H1 (cell line): ENCODE results near the gene RECK. TPM values are rescaled to one million over a fixed set of nuclear protein-coding genes. Genes with fewer than 3 reads are reported as not detected.

Experiments
- CBX8 ChIP-seq: fragments of 300-800, 300-1000 bp; sonication (generic); IDR thresholded peaks from 2 replicates; pipeline ENCODE4 v1.7.1; 2016; ENCODE audit warnings: low read depth, low read length, borderline replicate concordance
- CEBPB ChIP-seq: IDR thresholded peaks from 2 replicates; pipeline ENCODE4 v1.6.1; 2012; ENCODE audit warnings: low read depth, low read length
- CHD1 ChIP-seq: IDR thresholded peaks from 2 replicates; pipeline ENCODE4 v1.6.1; 2012; ENCODE audit warnings: low read depth, low read length, improper control_type of control experiment
- CTBP2 ChIP-seq: IDR thresholded peaks from 2 replicates; pipeline ENCODE4 v1.7.0; 2011; ENCODE audit warnings: borderline replicate concordance, mild to moderate bottlenecking, moderate library complexity, mixed read lengths, low read length; ENCODE audit not compliant: insufficient read depth, insufficient read length
- EP300 ChIP-seq, 2 experiments: IDR thresholded peaks; 1 replicate in 1 of 2; 2 replicates in 1 of 2; pipeline ENCODE4 v1.6.1; 2011 to 2012; ENCODE audit warnings: low read depth in 2 of 2, low read length in 2 of 2, mild to moderate bottlenecking in 2 of 2, borderline replicate concordance in 1 of 2, inconsistent platforms in 1 of 2, moderate library complexity in 1 of 2
- GABPA ChIP-seq: IDR thresholded peaks from 2 replicates; pipeline ENCODE4 v1.6.1; 2011; ENCODE audit warnings: mild to moderate bottlenecking, low read length, moderate library complexity, borderline replicate concordance; ENCODE audit not compliant: insufficient read depth
- JUN ChIP-seq: IDR thresholded peaks from 2 replicates; pipeline ENCODE4 v1.6.1; 2011; ENCODE audit warnings: low read depth, mild to moderate bottlenecking, improper control_type of control experiment, low read length
- JUND ChIP-seq: IDR thresholded peaks from 2 replicates; pipeline ENCODE4 v1.6.1; 2011; ENCODE audit warnings: mild to moderate bottlenecking, improper control_type of control experiment, low read length
- KDM1A ChIP-seq: fragments of 200-600, 300-600 bp; sonication (generic); IDR thresholded peaks from 2 replicates; pipeline ENCODE4 v1.7.1; 2016; ENCODE audit warnings: mild to moderate bottlenecking, low read length, borderline replicate concordance
- KDM5A ChIP-seq: fragments of 200-600 bp; IDR thresholded peaks from 2 replicates; pipeline ENCODE4 v1.7.1; 2012; ENCODE audit warnings: mild to moderate bottlenecking, low read length, inconsistent platforms, mixed read lengths
- NANOG ChIP-seq: IDR thresholded peaks from 2 replicates; pipeline ENCODE4 v1.6.1; 2011; ENCODE audit warnings: low read length, low read depth, mild to moderate bottlenecking, inconsistent platforms; ENCODE audit not compliant: insufficient read depth, poor library complexity, severe bottlenecking
- POLR2AphosphoS5 ChIP-seq: IDR thresholded peaks from 2 replicates; pipeline ENCODE4 v1.6.1; 2011; ENCODE audit warnings: low read depth, low read length
- POU5F1 ChIP-seq: IDR thresholded peaks from 2 replicates; pipeline ENCODE4 v1.6.1; 2011; ENCODE audit warnings: low read depth, mild to moderate bottlenecking, low read length, moderate library complexity
- RAD21 ChIP-seq, 2 experiments: IDR thresholded peaks in 1 of 2; conservative IDR thresholded peaks in 1 of 2; 2 replicates each; pipeline ENCODE4 v1.6.1; 2011; ENCODE audit warnings: low read depth in 2 of 2, low read length in 2 of 2, improper control_type of control experiment in 1 of 2, inconsistent platforms in 1 of 2, mild to moderate bottlenecking in 1 of 2, moderate library complexity in 1 of 2
- RFX5 ChIP-seq: IDR thresholded peaks from 2 replicates; pipeline ENCODE4 v1.6.1; 2011; ENCODE audit warnings: low read depth, low read length, improper control_type of control experiment, borderline replicate concordance
- SAP30 ChIP-seq: fragments of 300-600 bp; sonication (generic); IDR thresholded peaks from 2 replicates; pipeline ENCODE4 v1.7.1; 2012; ENCODE audit warnings: low read length, moderate library complexity, mild to moderate bottlenecking, inconsistent platforms; ENCODE audit not compliant: insufficient read depth, insufficient replicate concordance
- SIRT6 ChIP-seq: IDR thresholded peaks from one replicate; pipeline ENCODE4 v1.7.1; 2012; ENCODE audit warnings: low read length, inconsistent platforms
- SIX5 ChIP-seq: IDR thresholded peaks from 2 replicates; pipeline ENCODE4 v1.6.1; 2011; ENCODE audit warnings: mild to moderate bottlenecking, low read depth, low read length
- SP2 ChIP-seq: IDR thresholded peaks from 2 replicates; pipeline ENCODE4 v1.6.1; 2012; ENCODE audit warnings: mild to moderate bottlenecking, low read length, inconsistent platforms
- SP4 ChIP-seq: IDR thresholded peaks from 2 replicates; pipeline ENCODE4 v1.6.1; 2012; ENCODE audit warnings: low read length, inconsistent platforms
- TAF7 ChIP-seq: optimal IDR thresholded peaks from 2 replicates; pipeline ENCODE3; 2011; ENCODE audit warnings: low read depth, mild to moderate bottlenecking, inconsistent platforms, low read length, moderate library complexity, borderline replicate concordance
- TBP ChIP-seq: IDR thresholded peaks from 2 replicates; pipeline ENCODE4 v1.6.1; 2011; ENCODE audit warnings: low read depth, low read length, improper control_type of control experiment
- polyA plus RNA-seq, 7 experiments: library from polyadenylated mRNA; depleted of rRNA in 3 of 7; stranded (reverse) in 5 of 7; unstranded in 2 of 7; fragments of >200 nt in 5 of 7; fragments of 200-250 nt in 2 of 7; gene quantifications; 1 replicate in 5 of 7; 2 replicates in 1 of 7; 4 replicates in 1 of 7; pipeline versions ENCODE4 v1.2.1 to v1.2.3, GENCODE V29; 2011 to 2013; ENCODE audit warnings: missing spikeins in 2 of 7, mixed read lengths in 2 of 7
- total RNA-seq: library from RNA; stranded (reverse); fragmentation: NEBNext Ultra II Directional; extraction: Animal tissue kit (Norgen Biotek cat#: 25700); gene quantifications from 2 replicates; pipeline ENCODE4 v1.2.1, GENCODE V29; 2021
- TF ChIP-seq, protein P1 (sequence below), 3 experiments: IDR thresholded peaks; 1 replicate in 2 of 3; 2 replicates in 1 of 3; pipeline versions ENCODE4 v1.5.1 to v1.6.1; 2011; ENCODE audit warnings: low read length in 3 of 3, mild to moderate bottlenecking in 3 of 3, inconsistent platforms in 2 of 3, low read depth in 1 of 3, moderate library complexity in 1 of 3; ENCODE audit not compliant: insufficient read depth in 1 of 3; ENCODE audit errors: control extremely low read depth in 1 of 3

RECK gene
- total and polyA plus RNA-seq, 2 of the 8 experiments (the other 6 are each of a cell fraction or from before 2014, with no cell fraction given): 5.4 to 9.8 TPM

DNA sequence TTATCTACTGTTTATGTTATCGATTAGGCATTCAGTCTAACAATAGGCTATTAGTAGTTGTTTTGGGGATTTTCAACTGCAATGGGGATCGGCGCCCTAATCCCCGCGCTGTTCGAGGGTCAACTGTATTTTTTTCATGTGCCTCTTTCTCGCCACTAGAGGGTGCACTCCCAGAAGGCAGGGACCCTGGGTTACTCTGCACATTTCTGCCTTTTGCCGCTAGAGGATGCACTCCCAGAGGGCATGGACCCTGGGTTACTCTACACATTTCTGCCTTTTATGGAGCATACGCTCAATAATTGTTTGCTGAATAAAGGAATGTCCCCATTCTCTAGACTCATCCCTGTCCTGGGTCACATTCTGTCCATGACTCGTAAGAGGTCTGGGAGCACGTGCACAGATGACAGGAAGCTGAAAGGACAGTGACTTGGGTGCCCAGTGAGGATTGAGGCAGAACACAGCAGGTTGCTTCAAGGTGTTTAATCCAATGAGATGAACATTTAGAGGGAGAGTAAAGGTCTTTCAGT is 27.9 kb upstream of the RECK start (continued):
- TF ChIP-seq, protein P1, sequence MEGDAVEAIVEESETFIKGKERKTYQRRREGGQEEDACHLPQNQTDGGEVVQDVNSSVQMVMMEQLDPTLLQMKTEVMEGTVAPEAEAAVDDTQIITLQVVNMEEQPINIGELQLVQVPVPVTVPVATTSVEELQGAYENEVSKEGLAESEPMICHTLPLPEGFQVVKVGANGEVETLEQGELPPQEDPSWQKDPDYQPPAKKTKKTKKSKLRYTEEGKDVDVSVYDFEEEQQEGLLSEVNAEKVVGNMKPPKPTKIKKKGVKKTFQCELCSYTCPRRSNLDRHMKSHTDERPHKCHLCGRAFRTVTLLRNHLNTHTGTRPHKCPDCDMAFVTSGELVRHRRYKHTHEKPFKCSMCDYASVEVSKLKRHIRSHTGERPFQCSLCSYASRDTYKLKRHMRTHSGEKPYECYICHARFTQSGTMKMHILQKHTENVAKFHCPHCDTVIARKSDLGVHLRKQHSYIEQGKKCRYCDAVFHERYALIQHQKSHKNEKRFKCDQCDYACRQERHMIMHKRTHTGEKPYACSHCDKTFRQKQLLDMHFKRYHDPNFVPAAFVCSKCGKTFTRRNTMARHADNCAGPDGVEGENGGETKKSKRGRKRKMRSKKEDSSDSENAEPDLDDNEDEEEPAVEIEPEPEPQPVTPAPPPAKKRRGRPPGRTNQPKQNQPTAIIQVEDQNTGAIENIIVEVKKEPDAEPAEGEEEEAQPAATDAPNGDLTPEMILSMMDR (IDR thresholded peaks at IDR 0.05; ENCODE audit: control extremely low read depth in 1 of 3, insufficient read depth in 1 of 3, low read depth in 1 of 3, low read length in 3 of 3): peak; percentile 98 to 100 (median 100)
- no peak for TF ChIP-seq RFX5
- no peak for TF ChIP-seq POU5F1
- peak; percentile 84 to 85 for TF ChIP-seq RAD21 (IDR thresholded peaks at IDR 0.05 in 1 of 2, conservative IDR thresholded peaks at IDR 0.05 in 1 of 2; ENCODE audit: low read depth in 2 of 2, low read length in 2 of 2)
- TF ChIP-seq SP4: no peak
- no peak for TF ChIP-seq TBP
- TF ChIP-seq JUN: no peak
- TF ChIP-seq GABPA: no peak
- no peak for TF ChIP-seq POLR2AphosphoS5
- TF ChIP-seq CTBP2: no peak
- no peak for TF ChIP-seq KDM5A
- TF ChIP-seq CBX8: no peak
- TF ChIP-seq SIX5: no peak
- TF ChIP-seq NANOG: no peak
- TF ChIP-seq CEBPB: no peak
- TF ChIP-seq EP300 (IDR thresholded peaks at IDR 0.05; ENCODE audit: borderline replicate concordance in 1 of 2, low read depth in 2 of 2, low read length in 2 of 2): no peak
- TF ChIP-seq KDM1A: no peak
- no peak; the same call in 1 of the 2 replicates for TF ChIP-seq JUND
- no peak for TF ChIP-seq SP2
- TF ChIP-seq TAF7: peak; percentile 59
- TF ChIP-seq SAP30: no peak
- TF ChIP-seq SIRT6: no peak
- TF ChIP-seq CHD1: no peak
